ENCODE measurements around the gene NLGN2.

DNA sequence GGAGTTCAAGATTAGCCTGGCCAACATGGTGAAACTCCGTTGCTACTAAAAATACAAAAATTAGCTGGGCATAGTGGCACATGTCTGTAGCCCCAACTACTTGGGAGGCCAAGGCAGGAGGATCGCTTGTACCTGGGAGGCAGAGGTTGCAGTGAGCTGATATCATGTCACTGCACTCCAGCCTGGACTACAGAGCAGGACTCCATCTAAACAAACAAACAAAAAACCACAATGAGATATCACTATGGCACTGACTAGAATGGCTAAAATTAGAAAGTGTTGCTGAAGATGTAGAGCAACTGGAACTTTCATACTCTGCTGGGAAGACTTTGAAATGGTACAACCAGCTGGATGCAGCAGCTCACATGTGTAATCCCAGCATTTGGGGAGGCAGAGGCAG is 33.3 kb upstream of the NLGN2 start:
- TF ChIP-seq POLR2A (IDR thresholded peaks at IDR 0.05; ENCODE audit: low read length) (no peak), GATA1 (IDR thresholded peaks at IDR 0.05; ENCODE audit: low read depth, low read length) (no peak)

Measured in erythroblast (primary cell).